CD14-positive monocyte (primary cell): Measurements from ENCODE around the gene PFN1. TPM values are rescaled to one million over a fixed set of nuclear protein-coding genes. Genes with fewer than 3 reads are reported as not detected.

Source experiments
- DNase-seq, 3 donors: peaks; one replicate each; pipeline ENCODE4 v3.0.0-alpha.2; 2011 to 2022
- H2AFZ ChIP-seq: 2 replicates; pipeline ENCODE4 v1.6.0; 2012; ENCODE audit warnings: mild to moderate bottlenecking, low read depth, low read length, inconsistent platforms; ENCODE audit not compliant: insufficient read depth, poor library complexity, severe bottlenecking
- H3K27ac ChIP-seq, 2 donors: 1 replicate in 1 of 2; 2 replicates in 1 of 2; pipeline ENCODE4 v1.5.1; 2012 to 2013; ENCODE audit warnings: low read length in 2 of 2, control low read depth in 1 of 2, inconsistent platforms in 1 of 2, low read depth in 1 of 2, mild to moderate bottlenecking in 1 of 2
- H3K27me3 ChIP-seq, 2 donors: one replicate each; pipeline versions ENCODE4 v1.6.0 to v1.6.1; 2011 to 2013; ENCODE audit warnings: low read length in 2 of 2; ENCODE audit not compliant: control insufficient read depth in 2 of 2, insufficient read depth in 2 of 2
- H3K36me3 ChIP-seq, 2 donors: replicated peaks in 1 of 2; 1 replicate in 1 of 2; 2 replicates in 1 of 2; pipeline versions ENCODE4 v1.5.1 to v1.6.1; 2012 to 2013; ENCODE audit warnings: low read length in 2 of 2, control low read depth in 1 of 2, inconsistent platforms in 1 of 2, mild to moderate bottlenecking in 1 of 2; ENCODE audit not compliant: insufficient read depth in 2 of 2, control insufficient read depth in 1 of 2
- H3K4me1 ChIP-seq, 2 donors: 1 replicate in 1 of 2; 2 replicates in 1 of 2; pipeline versions ENCODE4 v1.5.1 to v1.6.1; 2012 to 2013; ENCODE audit warnings: low read length in 2 of 2, control low read depth in 1 of 2, inconsistent platforms in 1 of 2, mild to moderate bottlenecking in 1 of 2, moderate library complexity in 1 of 2; ENCODE audit not compliant: insufficient read depth in 2 of 2, control insufficient read depth in 1 of 2
- H3K4me2 ChIP-seq: replicated peaks from 2 replicates; pipeline ENCODE3; 2012; ENCODE audit warnings: low read length, moderate library complexity, mild to moderate bottlenecking; ENCODE audit not compliant: poor library complexity, severe bottlenecking; ENCODE audit errors: extremely low read depth
- H3K4me3 ChIP-seq, 3 experiments: fragments of 200-600 bp in 1 of 3; sonication (generic) in 1 of 3; replicated peaks in 1 of 3; 1 replicate in 2 of 3; 2 replicates in 1 of 3; pipeline ENCODE4 v1.5.1; 2011 to 2013; ENCODE audit warnings: low read length in 3 of 3, mild to moderate bottlenecking in 3 of 3, control low read depth in 2 of 3, low read depth in 2 of 3, inconsistent platforms in 1 of 3, moderate library complexity in 1 of 3
- H3K79me2 ChIP-seq: 2 replicates; pipeline ENCODE4 v1.6.0; 2012; ENCODE audit warnings: mild to moderate bottlenecking, control low read depth, inconsistent platforms, low read length, moderate library complexity; ENCODE audit not compliant: insufficient read depth
- H3K9ac ChIP-seq: 2 replicates; pipeline ENCODE4 v1.6.0; 2017; ENCODE audit warnings: low read length, mild to moderate bottlenecking; ENCODE audit not compliant: insufficient read depth, poor library complexity, severe bottlenecking
- H3K9me3 ChIP-seq, 2 donors: replicated peaks in 1 of 2; 1 replicate in 1 of 2; 2 replicates in 1 of 2; pipeline versions ENCODE4 v1.5.1 to v1.6.1; 2012 to 2013; ENCODE audit warnings: low read length in 2 of 2, control low read depth in 1 of 2; ENCODE audit not compliant: control insufficient read depth in 1 of 2, insufficient read depth in 1 of 2
- H4K20me1 ChIP-seq: 2 replicates; pipeline ENCODE4 v1.6.0; 2012; ENCODE audit warnings: mild to moderate bottlenecking, low read length, control low read depth, moderate library complexity; ENCODE audit not compliant: insufficient read depth
- H3K27ac Mint-ChIP-seq, 7 donors: one replicate each; pipeline ENCODE4 v1.8.0; 2020; ENCODE audit warnings: mild to moderate bottlenecking in 7 of 7, mixed read lengths in 7 of 7, moderate library complexity in 6 of 7, inconsistent platforms in 2 of 7
- H3K27me3 Mint-ChIP-seq, 3 donors: one replicate each; pipeline ENCODE4 v1.8.0; 2021 to 2022; ENCODE audit warnings: low read depth in 3 of 3, mild to moderate bottlenecking in 3 of 3, mixed read lengths in 3 of 3, moderate library complexity in 3 of 3, inconsistent platforms in 1 of 3
- H3K36me3 Mint-ChIP-seq, 2 donors: one replicate each; pipeline ENCODE4 v1.8.0; 2020; ENCODE audit warnings: mixed read lengths in 2 of 2, inconsistent platforms in 1 of 2, mild to moderate bottlenecking in 1 of 2
- H3K4me1 Mint-ChIP-seq: one replicate; pipeline ENCODE4 v1.8.0; 2020; ENCODE audit warnings: mild to moderate bottlenecking, mixed read lengths
- H3K4me3 Mint-ChIP-seq, 2 donors: one replicate each; pipeline ENCODE4 v1.8.0; 2020; ENCODE audit warnings: mild to moderate bottlenecking in 2 of 2, mixed read lengths in 2 of 2, moderate library complexity in 1 of 2
- H3K9me3 Mint-ChIP-seq, 7 donors: one replicate each; pipeline ENCODE4 v1.8.0; 2020 to 2022; ENCODE audit warnings: mixed read lengths in 7 of 7, mild to moderate bottlenecking in 6 of 7, moderate library complexity in 6 of 7, inconsistent platforms in 2 of 7
- WGBS: methylation state at CpG from one replicate; pipeline ENCODE4 v1.1.5; 2013; ENCODE audit warnings: missing lambda C conversion rate; ENCODE audit not compliant: insufficient coverage; 5-methylcytosine and 5-hydroxymethylcytosine counted together
- intact Hi-C, 2 donors: fragments of 100-400 bp; cut with micrococcal nuclease; formaldehyde crosslinking; loops; one replicate each; pipeline versions ENCODE4 v1.15.0 to v1.15.1; 2023
- polyA plus RNA-seq, 3 donors: library from polyadenylated mRNA; depleted of rRNA in 1 of 3; unstranded in 2 of 3; stranded (reverse) in 1 of 3; fragments of 300-500 nt in 2 of 3; fragments of >200 nt in 1 of 3; fragmentation: Illumina TruSeq in 2 of 3; gene quantifications; 1 replicate in 2 of 3; 2 replicates in 1 of 3; pipeline ENCODE4 v1.2.3, GENCODE V29; 2012 to 2021
- TF ChIP-seq, protein P1 (sequence below): fragments of 200-600 bp; IDR thresholded peaks from one replicate; pipeline ENCODE4 v1.8.0; 2022; ENCODE audit warnings: antibody characterized with exemption, mild to moderate bottlenecking

The PFN1 gene
- polyA plus RNA-seq, 3 donors: 842 to 1,613 (median 1,582) TPM

DNA sequence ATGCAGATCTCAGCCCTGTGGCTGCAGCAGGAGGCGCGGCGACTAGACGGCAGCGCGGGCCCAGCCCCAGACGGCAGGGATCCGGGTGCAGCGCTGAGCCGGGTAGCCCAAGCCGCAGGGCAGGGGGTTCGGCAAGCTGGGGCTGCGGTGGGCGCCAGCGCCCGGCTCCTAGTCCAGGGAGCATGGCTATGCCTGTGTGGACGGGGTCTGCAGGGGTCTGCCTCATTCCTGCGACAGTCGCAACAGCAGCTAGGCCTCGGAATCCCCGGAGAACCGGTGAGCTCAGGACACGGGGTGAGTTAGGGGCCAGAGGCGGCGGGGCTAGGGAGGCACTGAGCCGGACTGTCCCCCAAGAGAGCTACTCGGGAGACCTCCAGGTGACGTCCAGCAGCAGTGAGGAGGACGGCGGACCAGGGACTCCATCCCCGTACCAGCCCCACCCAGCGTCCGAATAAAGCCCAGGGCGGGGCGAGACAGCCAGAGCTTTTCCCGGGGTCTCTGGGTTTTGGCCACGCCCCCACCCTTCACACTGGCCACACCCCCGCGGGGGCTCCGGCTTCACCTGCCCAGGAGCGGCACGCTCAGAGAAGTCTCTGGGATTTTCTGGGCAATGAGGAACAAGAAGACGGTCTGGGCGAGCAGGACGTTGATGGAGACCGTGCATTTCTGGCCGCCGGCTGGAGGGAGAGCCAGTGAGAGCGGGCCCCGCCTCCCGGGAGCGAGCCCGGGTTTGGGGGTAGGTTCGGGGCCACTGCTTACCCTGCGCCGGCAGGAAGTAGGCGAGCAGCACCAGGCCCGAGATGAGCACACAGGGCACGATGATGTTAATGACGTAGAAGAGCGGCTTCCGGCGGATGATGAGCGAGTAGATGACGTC is 47.9 kb downstream of the PFN1 start:
- Histone ChIP-seq H3K4me3 (peak overlapping the region; percentile 33 to 83 (median 40)), H3K9me3 (no peaks in the 10 kb centered on the region), H3K27me3 (peaks cover 0 to 26% of the 10 kb centered on the region in 2 donors), H3K79me2 (no peaks in the 10 kb centered on the region), H3K4me2 (peak overlapping the region; percentile 89), H2AFZ (no peak overlapping the region), H3K27ac (peak overlapping the region; percentile 16 to 79), H3K36me3 (peaks cover 21 to 23% of the 10 kb centered on the region in 2 donors), H3K9ac (peak overlapping the region; percentile 65), H4K20me1 (no peaks in the 10 kb centered on the region), H3K4me1 (peaks cover 47 to 52% of the 10 kb centered on the region in 2 donors)
- Mint-ChIP-seq H3K4me3 (peak overlapping the region; percentile 89 to 91), H3K9me3 (peaks cover 0 to 12% (median 3%) of the 10 kb centered on the region in 7 donors), H3K27me3 (peaks cover 41 to 59% (median 52%) of the 10 kb centered on the region in 3 donors), H3K36me3 (peaks cover 28 to 33% of the 10 kb centered on the region in 2 donors), H3K27ac (peak overlapping the region; percentile 82 to 97 (median 91)), H3K4me1 (peaks cover 45% of the 10 kb centered on the region)
- intact Hi-C loops: loop anchor here (1.0 to 10.0 kb wide), 3 partner anchors 47 to 164 kb away; partner anchors contain the start of genes PFN1 (in 1 of the 2) and SPAG7 (in 1 of the 2)
- peak; percentile 76 to 93 (median 91) for DNase-seq
- TF ChIP-seq, protein P1, sequence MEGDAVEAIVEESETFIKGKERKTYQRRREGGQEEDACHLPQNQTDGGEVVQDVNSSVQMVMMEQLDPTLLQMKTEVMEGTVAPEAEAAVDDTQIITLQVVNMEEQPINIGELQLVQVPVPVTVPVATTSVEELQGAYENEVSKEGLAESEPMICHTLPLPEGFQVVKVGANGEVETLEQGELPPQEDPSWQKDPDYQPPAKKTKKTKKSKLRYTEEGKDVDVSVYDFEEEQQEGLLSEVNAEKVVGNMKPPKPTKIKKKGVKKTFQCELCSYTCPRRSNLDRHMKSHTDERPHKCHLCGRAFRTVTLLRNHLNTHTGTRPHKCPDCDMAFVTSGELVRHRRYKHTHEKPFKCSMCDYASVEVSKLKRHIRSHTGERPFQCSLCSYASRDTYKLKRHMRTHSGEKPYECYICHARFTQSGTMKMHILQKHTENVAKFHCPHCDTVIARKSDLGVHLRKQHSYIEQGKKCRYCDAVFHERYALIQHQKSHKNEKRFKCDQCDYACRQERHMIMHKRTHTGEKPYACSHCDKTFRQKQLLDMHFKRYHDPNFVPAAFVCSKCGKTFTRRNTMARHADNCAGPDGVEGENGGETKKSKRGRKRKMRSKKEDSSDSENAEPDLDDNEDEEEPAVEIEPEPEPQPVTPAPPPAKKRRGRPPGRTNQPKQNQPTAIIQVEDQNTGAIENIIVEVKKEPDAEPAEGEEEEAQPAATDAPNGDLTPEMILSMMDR: no peak
- 9% methylated on average over 56 of the region's 65 CpGs for WGBS
